ENCODE data around the gene POLR2I.

The POLR2I gene

DNA sequence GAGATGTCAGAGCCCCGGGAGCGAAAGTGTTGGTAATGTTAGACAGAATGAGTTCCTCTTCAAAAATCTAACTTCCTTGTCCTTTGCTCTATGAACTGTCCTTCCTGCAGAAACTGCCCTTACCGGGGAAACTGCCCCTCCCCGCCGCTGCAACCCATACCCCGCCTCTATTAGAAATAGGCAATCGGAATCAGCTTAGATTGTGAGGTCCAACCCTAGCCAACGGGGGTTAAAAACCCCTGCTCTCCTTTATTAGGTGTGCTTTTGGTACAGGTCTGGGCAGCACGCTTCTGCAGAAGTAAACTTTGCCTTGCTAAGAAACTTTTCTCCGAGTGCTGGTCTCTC lies 13.7 kb upstream of the POLR2I start:
- peak overlapping the region; percentile 95 for H3K27ac ChIP-seq
- TF ChIP-seq, protein P1, sequence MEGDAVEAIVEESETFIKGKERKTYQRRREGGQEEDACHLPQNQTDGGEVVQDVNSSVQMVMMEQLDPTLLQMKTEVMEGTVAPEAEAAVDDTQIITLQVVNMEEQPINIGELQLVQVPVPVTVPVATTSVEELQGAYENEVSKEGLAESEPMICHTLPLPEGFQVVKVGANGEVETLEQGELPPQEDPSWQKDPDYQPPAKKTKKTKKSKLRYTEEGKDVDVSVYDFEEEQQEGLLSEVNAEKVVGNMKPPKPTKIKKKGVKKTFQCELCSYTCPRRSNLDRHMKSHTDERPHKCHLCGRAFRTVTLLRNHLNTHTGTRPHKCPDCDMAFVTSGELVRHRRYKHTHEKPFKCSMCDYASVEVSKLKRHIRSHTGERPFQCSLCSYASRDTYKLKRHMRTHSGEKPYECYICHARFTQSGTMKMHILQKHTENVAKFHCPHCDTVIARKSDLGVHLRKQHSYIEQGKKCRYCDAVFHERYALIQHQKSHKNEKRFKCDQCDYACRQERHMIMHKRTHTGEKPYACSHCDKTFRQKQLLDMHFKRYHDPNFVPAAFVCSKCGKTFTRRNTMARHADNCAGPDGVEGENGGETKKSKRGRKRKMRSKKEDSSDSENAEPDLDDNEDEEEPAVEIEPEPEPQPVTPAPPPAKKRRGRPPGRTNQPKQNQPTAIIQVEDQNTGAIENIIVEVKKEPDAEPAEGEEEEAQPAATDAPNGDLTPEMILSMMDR (conservative IDR thresholded peaks at IDR 0.05): no peak

DNA sequence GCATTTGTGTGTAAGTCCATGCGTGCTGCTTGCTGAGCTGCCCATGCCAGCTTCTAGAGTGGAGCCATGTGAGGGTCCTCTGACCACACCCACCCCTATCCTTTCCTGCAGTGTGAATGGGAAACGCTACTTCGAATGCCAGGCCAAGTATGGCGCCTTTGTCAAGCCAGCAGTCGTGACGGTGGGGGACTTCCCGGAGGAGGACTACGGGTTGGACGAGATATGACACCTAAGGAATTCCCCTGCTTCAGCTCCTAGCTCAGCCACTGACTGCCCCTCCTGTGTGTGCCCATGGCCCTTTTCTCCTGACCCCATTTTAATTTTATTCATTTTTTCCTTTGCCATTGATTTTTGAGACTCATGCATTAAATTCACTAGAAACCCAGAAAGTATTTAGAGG lies 10.9 kb upstream of the POLR2I start:
- TF ChIP-seq, protein P1 (conservative IDR thresholded peaks at IDR 0.05): no peak
- H3K27ac ChIP-seq: no peak overlapping the region

DNA sequence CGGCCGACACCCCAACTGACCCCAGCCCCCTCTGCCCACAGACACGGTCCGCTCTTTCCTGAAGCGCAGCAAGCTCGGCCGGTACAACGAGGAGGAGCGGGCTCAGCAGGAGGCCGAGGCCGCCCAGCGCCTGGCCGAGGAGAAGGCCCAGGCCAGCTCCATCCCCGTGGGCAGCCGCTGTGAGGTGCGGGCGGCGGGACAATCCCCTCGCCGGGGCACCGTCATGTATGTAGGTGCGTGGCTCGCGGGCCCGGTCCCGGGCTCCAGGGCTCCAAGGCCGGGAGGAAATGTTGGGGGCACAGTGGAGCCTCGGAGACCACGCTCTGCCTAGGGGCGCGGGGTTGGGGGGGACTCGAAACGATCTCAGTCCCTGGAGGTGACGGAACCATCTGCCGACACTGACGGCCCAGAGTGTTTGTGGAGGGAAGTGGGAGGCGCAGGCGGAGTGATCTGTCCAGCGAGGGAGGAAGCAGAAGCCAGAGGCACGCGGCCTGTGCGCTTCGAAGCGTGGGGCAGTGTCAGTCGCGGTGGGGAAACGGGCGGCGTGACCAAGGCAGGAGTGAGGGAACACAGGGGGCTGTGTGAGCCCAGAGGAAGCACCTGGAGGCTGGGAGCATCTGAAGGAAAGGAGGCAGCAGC lies 6.9 kb upstream of the POLR2I start:
- H3K27ac ChIP-seq: no peak overlapping the region

DNA sequence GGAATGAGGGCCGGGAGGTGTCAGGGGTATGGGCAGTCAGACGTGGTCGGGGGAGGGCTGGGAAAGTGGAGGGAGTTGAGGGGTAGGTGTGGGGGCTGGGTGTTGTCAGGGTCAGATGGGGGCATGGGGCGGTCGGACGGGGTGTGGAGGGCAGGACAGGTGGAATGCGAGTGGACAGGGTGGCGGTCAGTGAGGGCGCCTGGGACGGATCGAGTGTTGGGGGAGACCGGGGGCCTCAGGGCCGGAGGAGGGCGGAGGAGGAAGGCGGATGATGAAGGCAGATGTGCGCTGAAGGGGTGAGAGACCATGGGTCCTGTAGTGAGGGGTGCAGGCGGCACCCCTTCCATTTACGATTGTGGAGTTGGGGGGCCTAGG lies 6.3 kb upstream of the POLR2I start:
- H3K27ac ChIP-seq: no peak overlapping the region; the same call in 1 of the 2 replicates
- TF ChIP-seq, protein P1 (conservative IDR thresholded peaks at IDR 0.05): no peak

More for the DNA sequence above, 6.9 kb upstream of the POLR2I start:
- TF ChIP-seq, protein P1 (conservative IDR thresholded peaks at IDR 0.05): no peak

DNA sequence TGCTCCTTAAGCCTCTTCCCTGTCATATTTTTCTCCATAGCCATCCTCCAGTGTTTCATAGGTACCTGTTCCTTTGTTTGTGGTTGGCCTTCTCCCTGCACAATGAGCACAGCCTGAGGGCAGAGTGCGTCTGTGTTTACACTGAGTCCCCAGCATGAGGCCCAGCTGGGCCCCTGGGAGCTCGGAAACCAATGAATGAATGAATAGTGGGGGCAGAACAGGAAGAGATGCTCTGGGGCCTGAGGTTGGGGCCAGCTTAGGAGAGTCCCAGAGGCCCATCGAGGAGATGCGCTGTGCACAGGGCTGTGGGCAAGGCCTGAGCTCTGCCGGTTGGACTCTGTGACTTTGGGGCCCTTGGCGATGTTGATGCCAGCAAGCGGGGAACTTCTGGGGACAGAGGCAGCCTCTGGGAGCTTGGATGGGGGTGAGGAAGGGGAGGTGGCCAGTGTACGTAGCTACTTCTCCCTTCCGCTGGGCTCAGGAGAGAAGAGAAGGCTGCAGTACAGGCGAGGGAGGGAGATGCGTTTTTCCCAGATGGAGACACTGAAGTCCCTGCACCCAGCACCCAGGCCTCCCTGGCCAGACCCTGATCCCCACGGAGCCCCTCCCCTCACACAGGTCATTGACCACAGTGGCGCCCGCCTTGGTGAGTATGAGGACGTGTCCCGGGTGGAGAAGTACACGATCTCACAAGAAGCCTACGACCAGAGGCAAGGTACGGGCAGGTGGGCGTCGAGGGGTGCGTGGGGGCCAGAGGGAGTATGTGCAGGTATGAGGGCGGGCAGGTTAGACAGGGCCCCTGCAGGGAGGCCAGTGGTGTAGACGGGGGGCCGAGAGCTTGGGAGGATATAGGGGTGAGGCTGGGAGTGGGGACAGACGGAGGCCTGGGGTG lies 5.7 kb upstream of the POLR2I start:
- H3K27ac ChIP-seq: peak overlapping the region; percentile 16
- TF ChIP-seq, protein P1 (conservative IDR thresholded peaks at IDR 0.05): no peak

DNA sequence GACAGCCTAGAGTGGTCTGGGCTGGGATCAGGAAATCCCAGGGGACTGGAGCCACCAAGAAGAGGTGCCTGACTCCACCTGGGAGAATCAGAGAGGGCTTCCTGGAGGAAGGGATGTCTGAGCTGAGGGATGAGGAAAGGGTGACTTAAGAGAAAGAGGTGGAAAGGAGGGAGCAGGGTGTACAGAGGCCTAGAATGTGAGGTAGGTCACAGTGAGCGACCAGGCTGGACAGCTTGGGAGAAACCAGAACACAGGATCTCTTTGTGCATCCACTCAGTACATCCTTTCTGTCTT lies 1.6 kb upstream of the POLR2I start:
- H3K27ac ChIP-seq: peak overlapping the region; percentile 95
- TF ChIP-seq, protein P1 (conservative IDR thresholded peaks at IDR 0.05): no peak

DNA sequence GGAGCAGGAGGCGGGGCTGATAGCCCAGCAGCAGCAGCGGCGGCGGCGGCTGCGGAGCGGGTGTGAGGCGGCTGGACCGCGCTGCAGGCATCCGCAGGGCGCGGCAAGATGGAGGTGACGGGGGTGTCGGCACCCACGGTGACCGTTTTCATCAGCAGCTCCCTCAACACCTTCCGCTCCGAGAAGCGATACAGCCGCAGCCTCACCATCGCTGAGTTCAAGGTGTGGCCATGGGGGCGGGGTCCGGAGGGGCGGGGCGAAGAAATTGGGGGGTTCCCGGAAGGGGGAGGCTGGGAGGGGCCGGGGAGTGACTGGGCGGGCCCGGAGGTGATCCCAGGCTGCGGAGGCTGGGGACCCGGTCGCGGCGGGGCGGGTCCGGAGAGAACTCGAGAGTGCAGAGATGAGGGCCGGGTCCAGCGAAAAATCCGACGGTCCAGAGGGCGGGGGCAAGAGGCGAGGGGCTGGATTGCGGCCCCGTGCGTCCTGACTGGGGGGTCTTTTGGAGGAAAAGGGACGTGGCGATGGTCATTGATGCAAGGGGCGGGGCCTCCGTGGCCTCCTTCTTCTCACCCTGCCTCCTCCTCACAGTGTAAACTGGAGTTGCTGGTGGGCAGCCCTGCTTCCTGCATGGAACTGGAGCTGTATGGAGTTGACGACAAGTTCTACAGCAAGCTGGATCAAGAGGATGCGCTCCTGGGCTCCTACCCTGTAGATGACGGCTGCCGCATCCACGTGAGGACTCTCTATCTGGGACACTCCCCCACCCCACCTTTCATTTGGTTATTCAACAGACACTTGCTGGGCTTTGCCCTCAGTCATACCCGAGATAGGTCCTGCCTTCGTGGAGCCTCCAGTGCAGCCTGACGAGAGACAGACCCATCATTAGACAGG lies 1.0 kb upstream of the POLR2I start, which contains the start of gene TBCB:
Gene TBCB, plus strand, starts transcription at position 16 of the 891 bp plus-strand sequence. Its CDS starts 93 bp downstream, at position 109.
- peak within 1 kb of the TSS; percentile 95 for H3K27ac ChIP-seq
- TF ChIP-seq, protein P1 (conservative IDR thresholded peaks at IDR 0.05): no peak

Data from VCaP (cell line).